NCI-H526 (cell line): ENCODE measurements around the gene ATXN1.

Experiments used
- DNase-seq, 2 experiments: peaks; one replicate each; lab custom pipeline; 2025; lab: John Stamatoyannopoulos, UW

Gene ATXN1

DNA sequence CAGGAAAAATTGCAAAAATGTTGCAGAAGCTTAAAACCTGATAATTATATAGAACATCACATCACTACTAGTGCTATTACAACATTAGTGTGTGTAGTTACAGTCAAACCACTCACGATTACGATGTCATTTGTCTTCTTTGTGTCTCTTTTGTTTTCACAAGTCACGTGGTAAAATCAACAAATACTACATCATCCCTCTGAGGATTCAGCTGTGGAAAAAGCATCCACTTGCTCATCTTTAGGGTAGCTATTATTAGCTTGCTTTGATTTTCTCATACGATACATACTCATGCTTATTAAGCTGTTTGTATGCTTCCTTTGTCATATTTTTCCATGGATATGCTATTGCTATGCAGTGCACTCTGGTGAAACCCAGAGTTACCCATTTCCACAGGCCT lies 22.2 kb upstream of the ATXN1 start:
- DNase-seq, result no peak

DNA sequence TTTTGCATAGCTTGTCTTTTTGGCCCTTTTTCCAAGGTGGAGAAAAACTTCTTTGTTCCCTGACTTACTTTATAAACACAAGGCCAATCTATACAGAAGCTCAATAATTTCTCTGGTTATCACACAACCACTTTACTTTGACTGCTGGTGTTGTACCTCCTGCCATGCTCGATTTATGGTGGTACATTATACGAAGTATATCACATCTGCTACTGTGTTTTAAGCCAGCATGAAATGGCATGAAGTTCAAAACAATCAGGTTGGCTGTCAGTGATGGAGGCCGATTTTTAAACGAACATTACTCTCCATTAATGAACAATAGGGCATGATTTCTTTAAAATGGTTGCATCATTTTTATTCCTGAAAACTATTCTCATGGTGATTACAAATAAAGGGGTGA lies 21.0 kb upstream of the ATXN1 start:
- DNase-seq, result no peak

DNA sequence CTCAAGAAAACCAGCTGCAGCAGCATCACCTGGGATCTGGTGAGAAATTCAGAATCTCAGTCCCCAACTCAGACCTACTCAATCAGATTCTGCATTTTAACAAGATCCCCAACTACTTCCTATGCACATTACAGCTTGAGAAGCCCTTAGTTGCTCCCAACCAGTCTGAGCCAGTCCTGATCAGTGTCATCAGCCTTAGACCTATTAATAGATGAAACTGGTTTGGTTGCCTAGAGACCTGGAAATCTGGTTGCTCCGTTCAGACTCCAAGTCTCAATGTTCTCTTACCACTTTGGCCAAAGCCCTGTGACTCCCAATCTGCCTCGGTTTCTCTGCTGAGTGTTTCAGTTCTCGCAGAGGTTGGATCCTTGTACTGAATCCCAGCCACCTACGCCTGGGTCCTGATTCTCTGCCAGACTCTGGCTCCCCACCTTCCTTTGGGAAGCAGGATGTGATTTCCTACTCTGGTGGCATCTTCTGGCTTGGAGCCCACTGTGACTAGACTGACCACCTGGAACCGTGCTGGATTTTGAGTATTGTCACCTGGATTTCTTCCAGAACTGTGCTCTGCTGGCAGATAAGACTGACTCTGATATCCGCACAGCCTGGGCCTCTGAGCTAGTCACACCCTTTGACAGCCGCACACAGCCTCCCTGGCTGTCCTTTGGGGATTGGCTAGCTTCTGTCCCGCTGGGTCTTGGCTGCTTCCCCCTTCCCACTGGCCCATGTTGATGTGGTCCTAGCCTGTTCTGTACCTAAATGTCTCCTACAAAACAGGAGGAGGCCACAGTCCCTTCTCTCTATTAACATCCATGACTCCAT lies 20.3 kb upstream of the ATXN1 start:
- DNase-seq, result no peak

DNA sequence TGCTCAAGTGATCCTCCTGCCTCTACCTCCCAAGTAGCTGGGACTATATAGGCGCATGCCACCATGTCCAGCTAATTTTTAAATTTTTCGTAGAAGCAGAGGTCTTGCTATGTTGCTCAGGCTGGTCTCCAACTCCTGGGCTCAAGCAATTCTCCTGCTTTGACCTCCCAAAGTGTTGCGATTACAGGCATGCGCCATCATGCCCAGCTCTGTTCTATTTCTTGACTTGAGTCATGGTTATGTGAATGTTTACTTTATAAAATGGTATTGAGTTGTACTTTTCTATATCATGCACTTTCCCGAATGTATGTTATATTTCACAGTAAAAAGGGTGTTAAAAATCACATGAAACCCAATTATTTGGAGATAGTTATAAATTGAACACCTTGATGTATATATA lies 17.3 kb upstream of the ATXN1 start:
- DNase-seq, result no peak

DNA sequence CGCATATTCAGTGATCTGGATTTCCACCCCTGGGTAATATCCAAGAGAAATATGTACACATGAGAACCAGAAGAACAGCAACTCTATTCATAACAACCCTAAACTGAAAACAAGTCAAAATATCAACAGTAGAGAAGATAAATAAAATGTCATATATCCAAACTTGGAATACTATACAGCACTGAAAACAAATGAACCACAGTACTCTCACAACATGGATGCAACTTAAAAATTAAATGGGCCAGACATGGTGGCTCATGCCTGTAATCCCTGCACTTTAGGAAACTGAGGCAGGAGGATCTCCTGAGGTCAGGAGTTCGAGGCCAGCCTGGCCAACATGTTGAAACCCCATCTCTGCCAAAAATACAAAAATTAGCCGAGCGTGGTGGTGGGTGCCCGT lies 16.5 kb upstream of the ATXN1 start:
- no peak for DNase-seq

DNA sequence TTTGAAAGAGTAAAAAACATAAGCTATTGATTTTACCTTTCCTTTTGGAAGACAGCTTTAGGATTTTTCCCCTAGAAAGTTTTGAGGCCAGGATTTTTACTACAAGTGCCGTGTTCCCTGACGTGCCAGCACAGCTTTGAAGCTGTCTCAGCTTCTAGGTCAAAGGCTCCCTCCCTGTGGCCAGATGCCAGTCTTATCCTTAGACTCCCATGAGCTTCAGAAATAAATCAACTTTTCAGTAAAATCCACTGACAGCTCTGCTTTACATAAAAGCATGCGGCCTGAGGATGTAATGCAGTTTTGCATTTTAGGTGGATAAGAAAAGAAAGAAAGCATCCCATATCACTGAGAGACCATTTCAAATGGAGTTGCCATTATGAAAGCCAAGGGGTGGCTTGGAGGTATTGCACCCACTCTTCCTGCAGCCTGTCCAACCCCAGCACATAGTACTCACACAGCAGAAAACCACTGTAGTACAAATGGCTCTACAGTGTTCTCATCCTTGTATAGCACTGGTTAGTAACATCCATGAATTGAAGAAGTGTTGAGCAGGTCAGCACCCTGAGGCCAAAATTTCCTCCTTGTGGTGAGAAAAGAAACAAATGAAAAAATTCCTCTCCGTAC lies 15.2 kb upstream of the ATXN1 start:
- DNase-seq, result peak; percentile 18 to 37

DNA sequence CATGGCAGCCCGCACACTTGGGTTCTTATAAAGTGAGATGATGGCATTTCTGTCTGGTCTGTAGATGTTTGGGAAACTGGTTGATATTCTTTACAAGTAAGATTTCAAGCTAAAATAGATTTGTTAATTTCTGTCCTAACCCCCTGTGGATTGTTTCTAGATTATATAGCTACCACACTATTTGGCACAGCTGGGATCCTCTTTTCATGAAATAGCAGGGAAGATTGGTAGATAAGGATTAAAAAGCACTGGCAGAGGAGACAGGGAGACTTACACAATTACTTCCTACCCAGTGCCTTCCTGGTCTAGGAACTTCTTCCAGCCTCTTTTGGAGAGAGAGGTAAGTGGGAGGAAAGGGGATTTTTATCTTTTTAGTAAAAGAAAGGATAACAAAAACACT lies 13.2 kb upstream of the ATXN1 start:
- DNase-seq, result no peak

DNA sequence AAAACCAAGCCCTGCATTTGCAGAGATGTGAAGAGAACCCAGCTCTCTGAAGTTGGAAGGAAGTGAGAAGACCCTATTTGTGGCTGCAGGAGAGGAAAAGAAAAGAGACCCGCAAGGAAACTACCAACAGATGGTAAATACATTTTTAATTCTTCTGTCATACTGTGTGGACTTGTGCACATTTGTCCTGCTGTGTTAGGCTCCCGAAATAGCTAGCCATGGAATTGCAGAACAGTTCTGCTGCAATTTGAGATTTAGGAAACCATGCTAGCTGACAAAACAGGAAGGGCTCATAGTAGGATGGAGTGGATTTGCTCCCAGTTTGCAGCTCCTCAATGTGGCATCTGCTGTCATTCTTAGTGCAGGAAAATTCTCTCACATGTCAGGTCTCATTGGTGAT lies 12.1 kb upstream of the ATXN1 start:
- DNase-seq, result no peak

DNA sequence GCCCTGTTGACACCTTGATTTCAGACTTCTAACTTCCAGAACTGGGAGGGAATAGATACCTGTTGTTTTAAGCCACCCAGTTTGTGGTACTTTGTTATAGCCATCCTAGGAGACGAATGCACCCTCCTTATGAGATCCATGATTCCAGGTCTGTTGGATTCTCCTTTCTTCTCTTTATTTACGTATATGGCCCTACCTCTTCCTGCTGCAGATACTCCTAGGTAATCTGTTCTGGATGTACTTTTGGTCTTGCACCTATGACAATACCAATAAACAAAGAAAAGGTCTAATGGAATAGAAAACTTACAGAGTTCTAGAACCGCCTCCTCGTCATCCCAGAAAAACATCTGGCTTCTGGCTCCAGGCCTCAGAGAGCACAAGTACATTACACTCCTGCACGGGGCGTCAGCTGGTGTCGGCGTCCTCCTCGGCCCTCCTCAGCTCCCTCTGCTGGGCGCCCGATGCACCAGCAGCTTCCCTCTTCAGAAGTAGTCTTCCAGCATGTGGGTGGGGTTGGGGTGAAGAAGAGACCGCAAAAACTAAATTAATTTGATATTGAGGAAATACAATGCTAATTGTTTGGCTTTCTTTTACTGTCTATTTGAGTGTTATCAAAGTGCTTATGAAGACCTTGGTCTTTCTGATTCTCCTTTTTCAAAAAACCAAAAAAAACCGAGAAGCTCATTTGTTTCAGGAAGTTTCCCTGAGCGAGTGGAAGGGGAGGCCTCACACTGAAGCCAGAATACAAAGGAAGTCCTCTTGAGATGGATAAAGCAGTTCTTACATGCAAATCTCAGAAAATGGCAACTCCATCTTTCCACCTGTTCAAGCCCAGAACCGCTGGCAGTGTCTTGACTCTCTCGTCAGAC lies 9.7 kb upstream of the ATXN1 start:
- DNase-seq, result peak in 1 of 2 experiments; percentile 77

DNA sequence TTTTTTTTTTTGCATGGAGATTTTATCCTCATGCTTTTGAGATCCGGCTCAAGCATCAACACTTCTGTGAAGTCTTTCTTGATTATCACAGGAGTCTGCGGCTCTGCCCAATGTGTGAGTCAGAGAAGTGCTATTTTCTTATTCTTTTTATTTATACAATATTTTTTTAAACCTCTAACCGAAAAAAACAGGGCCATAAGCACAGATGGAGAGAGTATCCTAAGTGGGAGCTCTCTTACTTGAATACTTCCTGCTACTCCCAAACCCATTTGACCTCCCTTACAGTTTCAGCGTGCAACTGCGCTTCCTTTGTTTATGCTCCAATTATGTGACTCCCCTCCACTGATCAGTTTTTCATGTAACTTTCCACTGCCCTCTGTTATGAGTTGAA lies 8.7 kb upstream of the ATXN1 start:
- DNase-seq, result no peak

DNA sequence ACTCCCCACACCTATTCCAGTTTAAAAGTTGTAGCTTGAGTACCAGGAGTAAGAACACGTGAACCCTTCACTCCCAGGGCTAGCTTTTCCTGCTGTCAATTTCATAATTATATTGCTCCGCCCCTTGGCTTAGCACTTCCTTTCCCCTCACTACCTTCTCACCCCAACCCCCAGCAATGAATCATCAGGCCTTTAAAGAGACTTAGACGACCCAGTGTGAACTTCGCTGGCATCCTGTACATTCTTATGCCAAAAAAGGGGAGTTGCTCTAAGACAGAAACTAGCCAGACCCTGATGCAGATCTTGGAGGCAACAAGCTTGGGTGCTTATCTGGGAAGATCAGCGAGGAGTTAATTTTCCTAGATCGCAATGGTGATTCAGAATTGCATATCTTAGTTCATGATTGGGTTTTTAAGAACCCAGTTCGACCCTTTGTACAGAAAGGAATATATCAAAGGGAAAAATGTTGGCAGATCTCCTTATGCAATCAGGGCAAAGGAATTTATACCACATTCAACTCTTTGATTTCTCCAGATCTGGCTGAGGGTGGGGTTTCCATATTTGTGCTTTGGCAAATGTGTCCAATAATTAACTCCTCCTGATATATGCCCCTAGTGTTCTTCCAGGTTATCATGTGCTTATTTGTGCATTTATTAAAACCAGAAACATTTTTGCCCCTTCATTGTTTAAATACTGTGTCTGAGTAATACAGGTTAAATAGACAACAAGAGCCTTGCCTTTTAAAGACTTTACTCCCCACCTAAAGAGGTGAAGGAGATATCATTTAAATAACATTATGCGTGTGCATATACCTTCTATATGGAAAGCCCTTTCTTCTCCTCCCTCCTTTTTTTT lies 8.1 kb upstream of the ATXN1 start:
- no peak for DNase-seq

DNA sequence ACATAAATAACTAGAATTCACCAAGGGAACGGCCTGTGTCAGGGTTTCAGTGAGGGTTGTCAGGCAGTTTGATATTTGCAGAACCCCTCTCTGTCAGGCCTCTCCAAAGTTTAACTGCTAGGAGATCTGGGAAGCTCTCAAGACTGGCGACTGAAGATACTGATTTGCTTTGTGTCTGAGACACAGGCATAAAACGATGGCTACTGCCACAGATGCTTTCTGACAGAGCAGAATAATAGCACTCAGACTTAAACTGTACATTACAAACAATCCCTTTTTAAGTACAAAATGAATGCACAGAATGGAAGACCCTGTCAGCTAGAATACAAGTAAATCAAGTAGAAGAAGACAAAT lies 7.2 kb upstream of the ATXN1 start:
- DNase-seq, result no peak

DNA sequence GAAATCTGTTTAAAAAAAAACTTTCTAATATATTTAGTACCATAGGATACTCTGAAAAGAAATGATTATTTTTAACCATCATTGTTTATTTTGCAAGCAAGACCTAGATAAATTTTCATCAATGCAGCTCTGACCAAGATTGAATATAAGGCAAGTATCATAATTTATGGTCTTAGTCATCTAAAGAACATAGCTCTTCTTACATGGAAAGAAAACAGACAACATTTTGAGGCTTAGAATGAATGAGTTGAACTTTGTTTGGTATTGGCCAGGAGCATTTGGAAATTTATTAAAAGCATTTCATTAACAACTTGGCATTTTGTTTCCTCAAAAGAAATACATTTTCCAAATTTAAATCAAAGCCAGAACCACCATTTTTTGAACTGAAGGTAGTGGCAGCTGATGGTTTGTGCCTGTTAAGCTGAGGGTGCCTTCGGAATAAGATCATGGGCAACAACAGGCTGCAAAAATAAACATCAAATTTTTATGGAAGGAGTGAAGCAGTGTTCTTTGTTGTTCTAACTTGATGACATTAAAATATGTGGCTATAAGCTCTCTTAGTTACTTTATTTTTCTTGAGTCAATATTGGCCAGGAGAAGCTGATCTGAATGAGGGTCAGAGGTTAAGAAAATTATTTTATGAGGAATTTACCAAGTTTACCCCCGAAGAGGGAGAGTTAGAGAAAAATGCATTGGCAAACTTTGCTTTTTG lies 6.7 kb upstream of the ATXN1 start:
- no peak for DNase-seq

DNA sequence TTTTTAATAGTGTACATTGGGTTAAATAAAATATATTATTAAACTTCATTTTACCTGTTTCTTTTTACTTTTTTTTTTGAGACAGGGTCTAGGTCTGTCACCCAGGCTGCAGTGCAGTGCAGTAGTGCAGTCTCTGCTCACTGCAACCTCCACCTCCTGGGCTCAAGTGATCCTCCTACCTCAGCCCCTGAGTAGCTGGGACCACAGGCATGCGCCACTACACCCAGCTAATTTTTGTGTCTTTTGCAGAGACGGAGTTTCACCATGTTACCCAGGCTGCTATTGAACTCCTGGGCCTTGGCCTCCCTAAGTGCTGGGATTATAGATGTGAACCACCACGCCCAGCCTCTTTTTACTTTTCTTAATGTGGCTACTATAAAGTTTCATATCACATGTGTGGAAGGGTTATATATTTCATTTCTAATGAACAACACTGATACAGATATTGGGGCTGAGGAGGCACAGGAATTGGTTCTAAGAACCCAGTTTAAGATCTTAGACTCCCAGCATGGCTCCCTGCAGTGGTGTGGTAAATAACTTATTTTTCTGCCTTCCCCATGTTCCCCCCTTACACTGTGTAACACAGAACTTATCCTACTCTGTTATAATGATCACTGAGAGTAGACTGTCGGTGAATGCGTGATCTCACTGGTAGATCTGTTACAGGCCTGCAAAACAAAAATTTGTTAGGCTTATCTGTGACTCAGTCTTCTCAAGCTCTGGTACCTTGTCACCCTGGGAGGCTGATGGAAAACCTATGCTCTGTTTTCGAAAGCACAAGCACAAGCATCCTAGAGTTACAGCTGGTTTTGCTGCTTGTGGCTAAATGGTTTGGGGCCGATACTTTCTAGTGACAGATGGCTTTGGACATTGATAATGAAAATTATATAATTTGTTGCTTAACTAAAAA lies 5.8 kb upstream of the ATXN1 start:
- no peak for DNase-seq

DNA sequence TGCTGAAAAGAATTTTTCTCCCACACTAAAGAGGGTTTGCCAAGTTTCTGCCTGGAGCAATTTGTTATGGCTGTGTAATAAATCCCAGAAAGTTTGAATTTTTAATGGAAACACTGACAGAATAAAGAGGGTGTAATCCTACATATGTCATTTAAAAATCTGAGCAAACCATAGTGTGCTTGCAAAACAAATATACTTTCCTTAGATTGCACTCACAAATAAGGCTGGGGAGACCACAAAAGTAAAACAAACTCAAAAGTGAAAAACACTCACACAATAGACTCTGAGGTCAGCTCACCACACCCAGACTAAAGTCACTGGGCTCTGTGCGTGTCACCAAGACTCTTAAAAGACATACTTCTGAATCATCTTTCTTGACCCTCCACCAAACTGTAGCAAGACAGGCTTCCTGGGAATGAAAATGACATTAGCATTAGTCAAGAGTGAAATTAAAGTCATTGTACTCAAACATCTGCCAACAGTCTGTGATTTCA lies 4.8 kb upstream of the ATXN1 start:
- DNase-seq, result no peak

DNA sequence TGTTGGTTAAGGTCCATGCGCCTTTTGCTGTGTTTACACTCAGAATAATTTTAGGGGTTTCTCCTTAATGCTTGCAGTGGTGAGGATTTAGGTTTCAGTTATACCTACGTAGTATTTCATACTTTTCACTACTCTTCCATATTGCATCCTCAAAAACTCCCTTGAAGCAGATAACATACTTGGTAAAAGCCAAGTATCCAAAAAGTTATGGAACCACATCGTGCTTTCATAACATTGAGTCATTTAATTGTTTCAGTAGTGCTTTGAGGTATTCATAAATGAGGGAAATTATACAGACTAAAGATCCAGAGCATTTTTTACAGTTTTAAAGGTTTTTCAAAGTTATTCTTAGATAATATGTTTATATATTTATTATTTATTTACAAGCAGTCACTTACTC lies 4.0 kb upstream of the ATXN1 start:
- no peak for DNase-seq

DNA sequence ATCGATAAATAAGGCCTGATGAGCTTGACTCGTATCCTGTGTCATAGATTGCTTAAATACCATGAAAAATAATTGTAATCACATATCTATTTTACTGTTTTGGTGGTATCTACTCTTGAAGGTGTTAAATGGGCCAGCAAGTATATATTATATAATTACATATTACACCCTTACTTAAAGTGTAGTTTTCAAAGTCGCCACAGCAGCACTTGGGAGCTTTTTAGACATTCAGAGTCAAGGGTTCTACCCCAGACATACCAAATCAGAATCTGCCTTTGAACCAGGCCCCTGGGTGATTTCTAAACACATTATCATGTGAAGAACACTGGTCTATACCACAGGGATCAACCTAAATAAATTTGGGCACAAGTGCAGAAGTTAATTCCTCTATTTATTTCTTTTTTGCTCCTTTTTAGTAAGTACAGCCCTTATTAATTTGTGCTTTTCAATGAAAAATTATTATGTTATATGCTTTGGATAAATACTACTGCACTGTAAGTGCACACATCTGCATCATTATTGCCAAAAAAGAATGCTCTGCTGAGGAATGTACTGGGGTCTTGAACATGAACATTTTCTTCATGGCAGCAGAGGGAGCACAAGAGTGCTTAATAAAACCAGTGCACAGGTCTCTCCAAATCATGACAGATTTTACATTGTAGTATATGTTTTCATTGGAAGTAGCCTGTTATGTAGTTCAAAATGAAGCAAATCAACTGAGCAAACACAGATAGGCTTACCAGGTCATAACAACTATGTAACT lies 3.1 kb upstream of the ATXN1 start:
- DNase-seq, result peak in 1 of 2 experiments; percentile 46

DNA sequence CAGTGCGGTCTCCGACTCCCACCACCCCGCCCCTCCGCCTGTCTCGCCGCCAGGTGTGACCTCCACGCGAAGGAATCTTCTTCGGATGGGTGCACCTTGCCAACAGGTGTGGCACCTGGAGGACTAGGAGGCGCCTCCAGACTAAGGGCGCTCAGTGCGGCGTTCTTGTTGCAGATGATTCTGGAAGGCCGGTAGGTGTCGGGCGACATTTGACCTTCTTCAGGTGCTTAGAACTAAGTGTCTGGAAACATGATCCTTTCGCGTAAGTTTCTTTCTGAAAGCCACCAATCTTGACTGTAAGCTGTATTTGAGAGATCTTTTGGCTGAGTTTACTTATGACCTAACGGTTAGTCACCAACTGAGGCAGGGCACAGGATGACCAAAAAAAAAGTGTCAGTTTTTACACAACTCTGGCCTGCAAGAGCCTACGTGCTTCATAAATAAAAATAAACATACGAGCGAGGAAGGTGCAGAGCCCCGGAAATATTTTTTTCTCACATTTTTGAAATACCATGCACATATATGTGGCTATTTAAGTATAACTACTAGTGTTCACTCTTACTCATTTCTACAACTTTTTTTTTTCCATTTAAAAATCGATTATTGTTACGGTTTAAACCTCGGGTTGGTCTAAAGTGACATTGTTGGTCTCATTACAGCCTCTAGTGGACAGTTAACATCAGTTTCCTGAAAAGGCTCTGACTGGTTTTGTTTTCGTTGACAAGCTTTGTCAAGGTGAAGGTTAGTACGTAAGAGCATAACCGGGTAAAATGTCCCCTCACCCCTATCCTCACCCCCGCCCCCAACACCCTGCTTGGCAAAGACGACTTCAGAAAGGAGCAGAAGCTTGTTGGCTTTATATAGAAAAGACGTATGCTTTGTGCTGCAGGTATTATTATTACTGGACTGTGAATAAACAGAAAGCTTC lies 1.6 kb upstream of the ATXN1 start:
- peak; percentile 46 to 82 for DNase-seq
